Lung (tissue), 12 donors: ENCODE measurements around the gene TLX2. TPM values are rescaled to one million over a fixed set of nuclear protein-coding genes. Genes with fewer than 3 reads are reported as not detected.

Source experiments
- ATAC-seq: fragments of 200-7000 bp; cut with Tn5 transposase; one replicate; pipeline ENCODE4 v1.9.1; 2020; ENCODE audit warnings: moderate number of reproducible peaks; ENCODE audit not compliant: insufficient read depth, low FRiP score
- DNase-seq, 3 donors: peaks; one replicate each; pipeline ENCODE4 v3.0.0-alpha.2; 2013 to 2017
- H3K27ac ChIP-seq, 2 donors: one replicate each; pipeline ENCODE4 v1.5.1; 2013; ENCODE audit warnings: mild to moderate bottlenecking in 2 of 2, moderate library complexity in 2 of 2, control low read depth in 1 of 2, inconsistent platforms in 1 of 2, low read depth in 1 of 2, low read length in 1 of 2
- H3K27me3 ChIP-seq, 3 donors: one replicate each; pipeline ENCODE4 v1.5.1; 2013; ENCODE audit warnings: low read length in 2 of 3; ENCODE audit not compliant: control insufficient read depth in 3 of 3, insufficient read depth in 3 of 3
- H3K36me3 ChIP-seq, 4 donors: one replicate each; pipeline ENCODE4 v1.5.1; 2013; ENCODE audit warnings: low read length in 4 of 4, mild to moderate bottlenecking in 1 of 4, moderate library complexity in 1 of 4; ENCODE audit not compliant: control insufficient read depth in 4 of 4, insufficient read depth in 4 of 4
- H3K4me1 ChIP-seq, 5 donors: one replicate each; pipeline ENCODE4 v1.5.1; 2013; ENCODE audit warnings: low read length in 5 of 5, mild to moderate bottlenecking in 2 of 5, moderate library complexity in 1 of 5; ENCODE audit not compliant: control insufficient read depth in 5 of 5, insufficient read depth in 5 of 5
- H3K4me3 ChIP-seq: one replicate; pipeline ENCODE4 v1.5.1; 2013; ENCODE audit warnings: mild to moderate bottlenecking, control low read depth, moderate library complexity
- H3K9ac ChIP-seq, 2 donors: one replicate each; pipeline ENCODE4 v1.5.1; 2013; ENCODE audit warnings: low read length in 2 of 2, control low read depth in 1 of 2; ENCODE audit not compliant: insufficient read depth in 1 of 2
- H3K9me3 ChIP-seq, 4 donors: one replicate each; pipeline ENCODE4 v1.5.1; 2013; ENCODE audit warnings: low read length in 3 of 4, mild to moderate bottlenecking in 1 of 4, moderate library complexity in 1 of 4; ENCODE audit not compliant: control insufficient read depth in 4 of 4, insufficient read depth in 3 of 4
- CTCF ChIP-seq: IDR thresholded peaks from 2 replicates; pipeline ENCODE4 v1.5.1; 2012; ENCODE audit warnings: mild to moderate bottlenecking; ENCODE audit errors: control extremely low read depth, extremely low read depth
- WGBS, 2 donors: extraction: QIAGEN DNeasy Blood & Tissue Kit; methylation state at CpG; one replicate each; pipeline ENCODE4 v1.1.7; 2013; 5-methylcytosine and 5-hydroxymethylcytosine counted together
- polyA plus RNA-seq, 2 donors: library from polyadenylated mRNA; stranded (reverse); fragments of 200-250 nt; gene quantifications; one replicate each; pipeline ENCODE4 v1.2.1, GENCODE V29; 2013
- total RNA-seq, 2 donors: library from RNA; depleted of rRNA in 1 of 2; stranded (reverse); fragments of >200 nt in 1 of 2; gene quantifications; one replicate each; pipeline ENCODE4 v1.2.1, GENCODE V29; 2014 to 2021
- donor health status: control.
- donor health status: control.
- donor health status: Bipolar disorder and iron deficiency.
- donor health status: healthy.
- donor health status: DM: yes; HTN: yes; CAD: no.

Gene TLX2
- total and polyA plus RNA-seq, 4 donors: 0.03 TPM; not detected in 3

GRCh38 chr2:74497777-74498499 is 16.3 kb upstream of the TLX2 start:
- WGBS, 2 donors: 3% methylated on average over 58 to 61 of the region's 61 CpGs
- peak; percentile 42 for ATAC-seq
- no peak for TF ChIP-seq CTCF
- peaks cover 0 to 66% (median 59%) of the 10 kb centered on the region in 3 donors for H3K27me3 ChIP-seq
- H3K9me3 ChIP-seq: peaks cover 0 to 2% (median 0%) of the 10 kb centered on the region in 4 donors
- H3K4me1 ChIP-seq: peaks cover 0 to 29% (median 8%) of the 10 kb centered on the region in 5 donors
- no peak overlapping the region for H3K9ac ChIP-seq
- no peak for DNase-seq
- H3K27ac ChIP-seq: no peak overlapping the region
- H3K4me3 ChIP-seq: peak overlapping the region; percentile 4
- H3K36me3 ChIP-seq: peaks cover 0 to 11% (median 8%) of the 10 kb centered on the region in 4 donors

GRCh38 chr2:74498500-74499266 is 15.6 kb upstream of the TLX2 start:
- 2% methylated on average over 41 of the region's 41 CpGs for WGBS, 2 donors
- H3K4me3 ChIP-seq: no peak overlapping the region
- H3K36me3 ChIP-seq: peaks cover 0 to 5% (median 2%) of the 10 kb centered on the region in 4 donors
- peaks cover 0 to 2% (median 0%) of the 10 kb centered on the region in 4 donors for H3K9me3 ChIP-seq
- H3K27me3 ChIP-seq: peaks cover 0 to 72% (median 59%) of the 10 kb centered on the region in 3 donors
- H3K4me1 ChIP-seq: peaks cover 0 to 35% (median 13%) of the 10 kb centered on the region in 5 donors
- peak; percentile 26 to 34 (median 30) for DNase-seq
- no peak overlapping the region for H3K9ac ChIP-seq
- no peak for ATAC-seq
- H3K27ac ChIP-seq: no peak overlapping the region
- TF ChIP-seq CTCF: no peak

GRCh38 chr2:74499267-74499939 is 14.8 kb upstream of the TLX2 start, which contains the start of gene LBX2:
Gene LBX2, minus strand, starts transcription at chr2:74499603. Its CDS starts 66 bp downstream, at chr2:74499537.
- Histone ChIP-seq H3K9me3 (peaks cover 0 to 2% (median 0%) of the 10 kb centered on the region in 4 donors), H3K27me3 (peaks cover 0 to 80% (median 65%) of the 10 kb centered on the region in 3 donors), H3K9ac (no peak within 1 kb of the TSS), H3K4me1 (peaks cover 0 to 35% (median 14%) of the 10 kb centered on the region in 5 donors), H3K4me3 (no peak within 1 kb of the TSS), H3K36me3 (peaks cover 0 to under 1% (median 0%) of the 10 kb centered on the region in 4 donors), H3K27ac (no peak within 1 kb of the TSS)
- no peak for TF ChIP-seq CTCF
- ATAC-seq (no peak), DNase-seq (peak in 2 of 3 donors; percentile 16 to 22)
- WGBS, 2 donors: 3 to 8% methylated on average over 62 to 65 of the region's 65 CpGs
